OCI-LY1 (cell line): ENCODE data around the gene FAM53A.

Experiments used
- H2AFZ ChIP-seq: fragments of 200-600 bp; sonication (generic), shearing (Covaris generic); 2 replicates; pipeline ENCODE4 v1.6.0; 2014; ENCODE audit warnings: antibody characterized with exemption, mild to moderate bottlenecking, low read length
- H3F3A ChIP-seq: fragments of 200-600 bp; sonication (generic), shearing (Covaris generic); 2 replicates; pipeline ENCODE4 v1.6.0; 2014; ENCODE audit warnings: mild to moderate bottlenecking, antibody characterized with exemption, low read length, moderate library complexity; ENCODE audit not compliant: insufficient read depth
- H3K27ac ChIP-seq: fragments of 200-600 bp; sonication (generic); 2 replicates; pipeline ENCODE4 v1.5.1; 2014; ENCODE audit warnings: low read length, mixed run types, mild to moderate bottlenecking, low read depth; ENCODE audit not compliant: poor library complexity, severe bottlenecking
- H3K27me3 ChIP-seq: fragments of 200-600 bp; sonication (generic); 2 replicates; pipeline ENCODE4 v1.6.0; 2014; ENCODE audit warnings: antibody characterized with exemption, mild to moderate bottlenecking, low read length, moderate library complexity; ENCODE audit not compliant: insufficient read depth
- H3K36me3 ChIP-seq: fragments of 200-600 bp; sonication (generic); 2 replicates; pipeline ENCODE4 v1.6.1; 2014; ENCODE audit warnings: mild to moderate bottlenecking, antibody characterized with exemption, low read length, moderate library complexity, mixed read lengths; ENCODE audit not compliant: insufficient read depth
- H3K4me1 ChIP-seq: fragments of 200-600 bp; sonication (generic); 2 replicates; pipeline ENCODE4 v1.5.1; 2014; ENCODE audit warnings: mild to moderate bottlenecking, low read length, moderate library complexity; ENCODE audit not compliant: insufficient read depth, severe bottlenecking
- H3K4me2 ChIP-seq: fragments of 200-600 bp; sonication (generic), shearing (Covaris generic); 2 replicates; pipeline ENCODE4 v1.6.1; 2014; ENCODE audit warnings: low read length
- H3K4me3 ChIP-seq: fragments of 200-600 bp; sonication (generic); 2 replicates; pipeline ENCODE4 v1.5.1; 2014; ENCODE audit warnings: low read length, low read depth, mild to moderate bottlenecking, mixed read lengths; ENCODE audit not compliant: poor library complexity, severe bottlenecking
- H3K79me2 ChIP-seq: fragments of 200-600 bp; shearing (Covaris generic); 2 replicates; pipeline ENCODE4 v1.6.1; 2016; ENCODE audit warnings: mixed run types, low read length, mixed read lengths; ENCODE audit not compliant: insufficient read depth
- H3K9ac ChIP-seq: fragments of 200-600 bp; sonication (generic), shearing (Covaris generic); 2 replicates; pipeline ENCODE4 v1.6.1; 2014; ENCODE audit warnings: mild to moderate bottlenecking, low read length, mixed read lengths
- H3K9me2 ChIP-seq: fragments of 200-600 bp; sonication (generic), shearing (Covaris generic); 2 replicates; pipeline ENCODE4 v1.6.1; 2014; ENCODE audit warnings: low read depth, mild to moderate bottlenecking, low read length, mixed read lengths
- H3K9me3 ChIP-seq: fragments of 200-600 bp; shearing (Covaris generic); 2 replicates; pipeline ENCODE4 v1.6.1; 2014; ENCODE audit warnings: low read length, mixed read lengths
- H4K20me1 ChIP-seq: fragments of 200-600 bp; sonication (generic), shearing (Covaris generic); 2 replicates; pipeline ENCODE4 v1.6.0; 2016; ENCODE audit warnings: mild to moderate bottlenecking, low read length; ENCODE audit not compliant: insufficient read depth
- CTCF ChIP-seq: fragments of 200-600 bp; sonication (generic), shearing (Covaris generic); IDR thresholded peaks from 2 replicates; pipeline ENCODE4 v1.5.1; 2017; ENCODE audit warnings: mild to moderate bottlenecking, antibody characterized with exemption, low read length, moderate library complexity, mixed read lengths
- EZH2 ChIP-seq: fragments of 200-600 bp; sonication (generic), shearing (Covaris generic); IDR thresholded peaks from 2 replicates; pipeline ENCODE4 v1.8.0; 2017; ENCODE audit warnings: borderline replicate concordance, mixed run types, mild to moderate bottlenecking, antibody characterized with exemption, low read length, moderate library complexity, mixed read lengths

FAM53A gene

GRCh38 chr4:1716065-1716945 lies 32.2 kb upstream of the FAM53A start:
- Histone ChIP-seq H3K36me3 (peaks cover 12% of the 10 kb centered on the region; the same call in 1 of the 2 replicates), H3K9me3 (no peaks in the 10 kb centered on the region), H3K4me2 (peak overlapping the region; percentile 51), H3K4me1 (peaks cover 69% of the 10 kb centered on the region), H3K27ac (peak overlapping the region; percentile 88), H3K27me3 (no peaks in the 10 kb centered on the region), H3K9ac (peak overlapping the region; percentile 27; the same call in 1 of the 2 replicates), H4K20me1 (no peaks in the 10 kb centered on the region), H3K4me3 (peak overlapping the region; percentile 10), H3F3A (no peaks in the 10 kb centered on the region), H3K9me2 (no peaks in the 10 kb centered on the region), H3K79me2 (peaks cover 4% of the 10 kb centered on the region), H2AFZ (no peak overlapping the region)
- TF ChIP-seq EZH2: no peak
- no peak for TF ChIP-seq CTCF

DNA sequence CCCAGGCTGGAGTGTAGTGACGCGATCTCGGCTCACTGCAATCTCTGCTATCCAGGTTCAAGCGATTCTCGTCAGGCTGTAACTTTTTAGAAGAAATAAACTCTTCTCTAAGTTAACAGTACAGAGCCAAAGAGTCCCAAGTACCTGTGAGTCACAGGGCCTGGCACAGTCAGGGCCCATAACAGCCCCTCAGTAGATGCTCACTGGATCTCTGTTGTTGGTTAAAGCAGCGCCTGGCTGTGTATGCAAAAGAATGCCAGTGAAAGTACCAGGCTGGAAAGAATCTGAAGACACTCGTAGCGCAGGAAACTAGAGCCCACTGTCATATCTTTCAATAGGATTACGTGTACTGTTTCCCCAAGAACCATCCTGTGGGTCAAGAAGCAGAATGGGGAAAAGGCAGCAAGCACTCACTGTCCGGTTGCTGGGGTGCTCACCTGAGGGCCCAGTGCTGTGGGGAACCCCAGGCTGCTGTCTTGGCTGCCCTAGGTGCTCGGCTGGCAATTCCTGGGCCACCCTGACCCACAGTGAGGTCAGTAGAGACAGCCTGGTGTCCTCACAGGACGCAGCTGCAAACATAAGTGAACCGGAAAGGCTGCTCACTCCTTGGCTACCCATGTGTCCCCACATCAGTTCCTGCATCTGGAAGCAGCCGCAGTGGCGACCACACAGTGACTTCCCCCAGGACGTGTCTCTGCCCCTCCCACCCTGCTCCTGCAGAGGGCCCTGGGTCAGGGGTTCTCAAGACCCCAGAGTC lies 31.1 kb upstream of the FAM53A start:
- Histone ChIP-seq H2AFZ (no peak overlapping the region), H4K20me1 (no peaks in the 10 kb centered on the region), H3F3A (no peaks in the 10 kb centered on the region), H3K4me3 (peak overlapping the region; percentile 99), H3K27me3 (no peaks in the 10 kb centered on the region), H3K36me3 (peaks cover 20% of the 10 kb centered on the region; the same call in 1 of the 2 replicates), H3K27ac (peak overlapping the region; percentile 88), H3K9me2 (no peaks in the 10 kb centered on the region), H3K9me3 (no peaks in the 10 kb centered on the region), H3K4me1 (peaks cover 73% of the 10 kb centered on the region), H3K4me2 (peak overlapping the region; percentile 75), H3K79me2 (peaks cover 16% of the 10 kb centered on the region), H3K9ac (peak overlapping the region; percentile 99)
- no peak for TF ChIP-seq CTCF
- TF ChIP-seq EZH2: no peak

DNA sequence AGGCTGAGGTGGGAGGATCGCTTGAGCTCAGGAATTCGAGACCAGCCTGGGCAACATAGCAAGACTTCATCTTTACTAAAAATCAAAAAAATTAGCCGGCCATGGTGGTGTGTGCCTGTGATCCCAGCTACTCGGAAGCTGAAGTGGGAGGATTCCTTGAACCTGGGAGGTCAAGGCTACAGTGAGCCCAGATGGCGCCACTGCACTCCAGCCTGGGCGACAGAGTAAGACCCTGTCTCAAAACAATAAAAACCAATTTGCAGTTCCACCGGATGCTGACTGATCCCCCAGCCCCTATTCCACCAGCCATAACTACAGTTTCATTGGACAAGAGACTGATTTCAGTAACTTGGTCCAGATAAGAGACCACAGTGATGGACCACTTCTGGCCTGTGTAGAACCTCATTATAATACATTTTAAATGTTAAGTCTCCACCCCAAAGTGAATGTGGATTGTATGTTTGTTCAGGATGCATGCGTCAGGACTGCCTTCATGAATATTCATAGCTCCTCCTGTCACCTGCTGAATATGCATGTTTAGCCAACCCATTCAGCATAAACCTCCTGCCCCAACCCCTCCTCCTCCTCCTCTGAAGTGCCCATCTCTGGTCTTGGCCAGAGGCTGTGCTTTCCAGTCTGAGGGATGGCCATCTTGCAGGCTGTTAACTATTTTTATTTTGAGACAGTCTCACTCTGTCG lies 30.3 kb upstream of the FAM53A start:
- H3K4me3 ChIP-seq: peak overlapping the region; percentile 99
- H3K27ac ChIP-seq: peak overlapping the region; percentile 88
- peak overlapping the region; percentile 75 for H3K4me2 ChIP-seq
- H3K4me1 ChIP-seq: peaks cover 73% of the 10 kb centered on the region
- H3K9me3 ChIP-seq: no peaks in the 10 kb centered on the region
- no peak overlapping the region for H2AFZ ChIP-seq
- no peaks in the 10 kb centered on the region for H3K27me3 ChIP-seq
- H3K79me2 ChIP-seq: peaks cover 23% of the 10 kb centered on the region
- H3K36me3 ChIP-seq: peaks cover 25% of the 10 kb centered on the region; the same call in 1 of the 2 replicates
- H3K9ac ChIP-seq: peak overlapping the region; percentile 99
- H4K20me1 ChIP-seq: no peaks in the 10 kb centered on the region
- no peaks in the 10 kb centered on the region for H3K9me2 ChIP-seq
- TF ChIP-seq CTCF (no peak), EZH2 (no peak)
- H3F3A ChIP-seq: no peaks in the 10 kb centered on the region
